GM18498 (cell line): ENCODE measurements around the gene ANKRD39.
A peak's percentile ranks its signal among the peaks of the same experiment; 100 is the strongest.
"Not testable (repeated sequence)": the region's sequence is repeated elsewhere in the genome, so short reads cannot be mapped to it uniquely, and the experiment has no call there.

Experiments used
- ATAC-seq: cut with Tn5 transposase; IDR thresholded peaks from one replicate; pipeline ENCODE4 v1.9.1; 2021; ENCODE audit warnings: mild to moderate bottlenecking, moderate library complexity; ENCODE audit not compliant: unreplicated experiment

Gene ANKRD39

GRCh38 chr2:96873651-96874096, 15.9 kb upstream of the ANKRD39 start:
- ATAC-seq, result no peak

DNA sequence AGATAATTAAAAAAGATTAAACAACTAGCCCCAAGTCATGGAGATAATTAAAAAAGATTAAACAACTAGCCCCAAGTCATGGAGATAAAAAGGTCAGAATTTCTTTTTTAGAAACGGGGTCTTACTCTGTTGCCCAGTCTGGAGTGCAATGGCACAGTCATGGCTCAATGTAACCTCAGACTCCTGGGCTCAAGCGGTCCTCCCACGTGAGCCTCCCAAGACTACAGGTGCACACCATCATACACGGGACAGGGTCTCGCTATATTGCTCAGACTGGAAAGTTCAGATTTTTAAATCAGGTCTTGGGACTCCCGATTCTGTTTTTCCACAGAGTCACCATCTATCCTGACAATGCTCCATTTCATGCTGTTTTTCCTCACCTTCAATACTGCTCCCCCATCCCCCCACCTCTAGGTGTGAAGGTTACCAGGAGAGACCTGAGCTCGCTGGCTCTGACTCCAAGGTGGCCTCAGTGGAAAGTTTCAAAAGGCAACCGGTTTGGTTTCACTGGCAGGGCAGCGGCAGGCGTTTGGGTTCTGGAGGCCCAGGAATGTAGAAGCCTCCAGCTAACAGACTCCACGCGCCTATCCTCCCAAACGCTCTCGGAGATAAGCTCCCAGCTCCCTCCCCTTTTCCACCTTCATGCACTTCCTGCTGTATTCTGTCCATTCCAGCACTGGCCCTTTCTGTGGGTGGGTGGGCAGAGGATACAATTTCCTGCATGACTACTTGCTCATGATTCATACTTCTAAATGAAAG, 15.0 kb upstream of the ANKRD39 start:
- ATAC-seq, result no peak

DNA sequence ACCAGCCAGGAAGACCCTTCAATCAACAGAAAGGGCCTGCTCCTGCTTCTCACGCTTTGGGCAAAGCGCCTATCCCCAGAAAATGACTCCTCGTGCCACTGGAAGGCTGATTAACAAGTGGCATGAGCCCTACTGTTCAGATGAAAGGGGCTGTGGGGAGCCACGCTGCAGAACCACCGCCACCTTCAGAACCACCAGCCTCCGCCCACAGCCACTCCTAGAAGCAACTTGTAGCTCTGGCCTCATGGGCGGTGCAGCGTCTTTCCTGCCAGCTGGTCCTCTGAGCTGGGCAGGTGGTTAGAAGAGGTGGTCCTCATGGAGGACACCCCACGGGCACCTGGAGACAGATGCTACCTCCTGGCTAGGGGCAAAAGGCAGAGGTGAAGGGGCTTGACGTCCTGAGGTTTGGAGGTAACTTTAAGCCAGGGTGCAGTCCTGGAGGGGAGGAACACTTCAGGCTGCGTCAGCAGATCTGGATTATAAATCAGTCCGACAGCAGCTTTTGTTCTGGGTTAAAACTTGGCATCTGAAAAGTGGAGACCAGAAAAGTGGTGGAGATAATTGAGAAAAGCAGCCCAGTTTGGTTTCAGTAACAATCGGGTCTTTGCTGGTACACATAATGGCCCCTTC, 12.9 kb upstream of the ANKRD39 start:
- ATAC-seq, result no peak

GRCh38 chr2:96869822-96870625, 12.2 kb upstream of the ANKRD39 start, which contains the start of gene SEMA4C:
Gene SEMA4C, minus strand, starts transcription at chr2:96870080. Its CDS starts 2,194 bp downstream, at chr2:96867886.
- ATAC-seq, result no peak

DNA sequence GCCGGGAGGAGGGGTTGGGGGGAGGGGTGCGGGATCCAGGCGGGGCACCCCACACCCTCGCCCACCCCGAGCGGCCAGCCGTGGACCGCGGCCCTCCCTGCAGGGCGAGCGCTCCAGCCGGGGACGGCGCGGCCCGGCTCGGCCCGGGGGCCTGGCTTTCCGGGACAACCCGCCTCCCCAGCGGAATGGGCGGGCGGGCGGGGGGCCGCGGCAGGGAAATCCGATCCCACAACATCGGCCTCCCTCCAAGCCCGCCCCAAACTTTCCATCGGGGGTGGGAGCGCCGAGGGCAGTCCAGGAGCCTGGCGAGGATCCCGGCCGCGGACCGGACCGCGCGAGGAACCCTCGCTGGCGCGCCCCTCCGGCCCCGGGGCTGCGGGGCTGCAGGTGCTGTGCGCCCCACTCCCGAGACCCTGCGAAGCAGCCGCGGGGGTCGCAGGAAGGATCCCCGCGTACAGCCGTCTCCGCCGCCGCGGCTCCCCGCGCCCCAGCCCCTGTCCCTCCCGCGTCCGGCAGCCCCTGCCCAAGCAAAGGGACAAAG, 11.5 kb upstream of the ANKRD39 start:
- ATAC-seq, result no peak

DNA sequence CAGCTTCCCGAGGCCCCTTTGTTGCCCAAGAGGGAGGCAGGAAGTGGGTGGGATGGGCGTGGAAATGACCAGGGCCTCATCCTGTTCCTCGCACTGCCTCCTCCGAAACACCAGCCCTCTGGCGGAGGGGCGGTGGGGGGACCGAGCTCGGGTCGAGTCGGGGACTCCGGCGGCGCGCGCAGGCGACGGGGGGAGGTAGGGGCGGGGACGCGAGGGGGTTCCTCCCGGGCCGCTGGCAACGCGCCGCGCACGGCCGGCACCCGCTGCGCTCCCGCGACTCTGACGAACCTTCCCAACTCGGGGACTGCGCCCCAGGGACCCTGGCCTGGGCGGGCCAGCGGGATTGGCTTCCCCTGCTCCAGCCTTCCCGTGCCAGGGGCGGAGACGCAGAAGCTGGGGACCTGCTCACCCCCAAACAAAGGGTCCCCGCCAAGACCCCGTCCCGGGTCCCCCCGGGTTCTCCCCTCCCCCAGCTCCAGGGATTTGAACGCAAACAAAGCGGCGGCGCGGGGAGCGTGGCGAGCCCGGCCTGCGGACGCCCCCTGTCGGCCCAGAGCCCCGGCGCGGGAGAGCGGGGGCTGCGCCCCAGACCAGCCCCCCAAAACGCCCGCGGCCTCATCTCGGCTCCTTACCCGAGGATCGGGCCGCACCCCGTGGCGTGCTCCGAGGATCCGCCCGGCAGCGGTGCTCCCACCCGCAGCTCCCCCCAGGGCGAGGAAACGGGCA, 10.9 kb upstream of the ANKRD39 start:
- peak; percentile 53 for ATAC-seq

- ATAC-seq, result peak; percentile 16
Measured at GRCh38 chr2:96867756-96868554, 10.1 kb upstream of the ANKRD39 start.

- ATAC-seq, result no peak
Measured at GRCh38 chr2:96866986-96867755, 9.4 kb upstream of the ANKRD39 start.

- ATAC-seq, result no peak
Measured at GRCh38 chr2:96866586-96866985, 8.8 kb upstream of the ANKRD39 start.

DNA sequence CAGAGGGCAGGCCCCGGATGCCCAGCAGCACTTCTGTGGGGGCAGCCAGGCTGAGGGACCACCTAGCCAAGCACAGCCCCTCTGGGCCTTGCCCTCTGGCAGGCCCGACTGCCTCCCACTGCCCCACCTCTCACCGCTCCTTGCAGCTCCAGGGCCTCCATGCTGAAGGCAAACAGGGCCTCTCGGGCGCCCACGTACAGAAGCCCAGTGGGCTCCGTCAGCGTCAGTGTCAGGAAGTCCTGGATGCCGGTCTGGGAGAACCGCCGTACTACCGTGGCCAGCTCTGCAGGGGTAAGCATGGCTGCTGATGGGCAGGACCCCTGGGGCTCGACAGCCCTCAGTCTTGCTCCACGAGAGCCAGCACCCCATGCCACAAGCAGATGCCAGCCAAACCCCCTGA, 8.3 kb upstream of the ANKRD39 start:
- no peak for ATAC-seq

GRCh38 chr2:96865654-96866053, 7.8 kb upstream of the ANKRD39 start:
- no peak for ATAC-seq

- ATAC-seq, result no peak
Measured at GRCh38 chr2:96864343-96865091, 6.7 kb upstream of the ANKRD39 start.

DNA sequence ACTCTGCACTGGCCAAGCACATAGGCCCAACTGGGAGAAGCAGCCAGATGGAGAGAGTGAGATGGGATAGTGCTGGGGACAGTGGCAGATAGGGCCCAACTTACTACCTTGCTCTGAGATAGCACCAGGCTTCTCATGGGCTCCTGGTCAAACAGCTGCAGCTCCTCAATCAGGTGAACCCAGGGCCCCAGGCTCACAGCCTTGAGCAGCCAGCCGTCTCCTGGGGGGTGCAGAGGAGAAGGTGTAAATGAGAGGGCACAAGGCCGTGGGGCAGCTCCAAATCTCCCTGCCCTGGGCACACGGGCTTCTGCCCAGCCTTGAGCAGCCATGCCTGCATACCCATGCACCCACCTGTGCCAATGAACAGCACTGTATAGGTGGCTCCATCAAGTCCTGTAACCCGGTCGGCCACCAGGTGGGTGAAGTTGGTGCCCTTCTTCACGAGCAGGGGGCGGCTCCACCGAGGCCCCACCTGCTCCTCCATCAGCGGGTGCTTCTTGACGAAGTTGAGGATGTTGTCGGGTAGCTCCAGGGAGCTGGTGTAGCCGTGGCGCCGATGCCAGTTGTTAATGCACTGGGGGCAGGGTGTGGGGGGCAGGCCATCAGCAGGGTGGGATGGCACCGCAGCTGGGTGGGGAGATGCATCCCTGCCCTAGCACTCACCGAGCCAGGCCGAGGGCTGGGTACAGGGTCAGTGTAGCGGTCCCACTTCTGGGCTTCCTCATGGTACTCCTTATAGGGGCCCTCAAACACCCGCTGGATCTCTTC, 5.9 kb upstream of the ANKRD39 start:
- ATAC-seq, result no peak

GRCh38 chr2:96863056-96863455, 5.2 kb upstream of the ANKRD39 start:
- not testable (repeated sequence) for ATAC-seq

- ATAC-seq, result no peak
Measured at GRCh38 chr2:96861074-96861473, 3.3 kb upstream of the ANKRD39 start.

GRCh38 chr2:96860065-96861029, 2.5 kb upstream of the ANKRD39 start:
- ATAC-seq, result no peak
